OCI-LY3 (cell line): ENCODE data around the gene CUX1.

ENCODE experiments used
- H2AFZ ChIP-seq: fragments of 200-600, 300-600 bp; shearing (Covaris generic); 2 replicates; pipeline ENCODE4 v1.6.0; 2014; ENCODE audit warnings: antibody characterized with exemption, low read depth, low read length
- H3K27ac ChIP-seq: fragments of 200-600, 300-600 bp; sonication (generic); 2 replicates; pipeline ENCODE4 v1.5.1; 2014; ENCODE audit warnings: mild to moderate bottlenecking, low read length, moderate library complexity, mixed read lengths
- H3K27me3 ChIP-seq: fragments of 200-600, 300-600 bp; sonication (generic); 2 replicates; pipeline ENCODE4 v1.6.1; 2014; ENCODE audit warnings: low read depth, low read length, mixed read lengths
- H3K36me3 ChIP-seq: fragments of 200-600, 300-600 bp; sonication (generic); replicated peaks from 2 replicates; pipeline ENCODE3; 2014; ENCODE audit warnings: low read depth, low read length, mixed read lengths
- H3K4me1 ChIP-seq: fragments of 300-600, 200-600 bp; sonication (generic); 2 replicates; pipeline ENCODE4 v1.6.1; 2014; ENCODE audit warnings: low read length, mixed read lengths
- H3K4me2 ChIP-seq: fragments of 200-600, 300-600 bp; sonication (generic); 2 replicates; pipeline ENCODE4 v1.6.1; 2014; ENCODE audit warnings: low read length, mixed read lengths
- H3K4me3 ChIP-seq: fragments of 300-600, 200-600 bp; sonication (generic); 2 replicates; pipeline ENCODE4 v1.5.1; 2014; ENCODE audit warnings: antibody characterized with exemption, mild to moderate bottlenecking, low read length, moderate library complexity
- H3K79me2 ChIP-seq: fragments of 300-600, 200-600 bp; shearing (Covaris generic); 2 replicates; pipeline ENCODE4 v1.6.1; 2014; ENCODE audit warnings: mild to moderate bottlenecking, low read length, mixed read lengths
- H3K9ac ChIP-seq: fragments of 300-600, 200-600 bp; shearing (Covaris generic); 2 replicates; pipeline ENCODE4 v1.6.0; 2014; ENCODE audit warnings: mild to moderate bottlenecking, low read length, moderate library complexity
- H3K9me3 ChIP-seq: fragments of 200-600, 300-600 bp; shearing (Covaris generic); 2 replicates; pipeline ENCODE4 v1.6.1; 2014; ENCODE audit warnings: low read length, mixed read lengths; ENCODE audit not compliant: insufficient read depth
- H4K20me1 ChIP-seq: fragments of 200-600, 300-600 bp; sonication (generic); 2 replicates; pipeline ENCODE4 v1.6.1; 2016; ENCODE audit warnings: low read length, mixed read lengths; ENCODE audit not compliant: insufficient read depth
- CTCF ChIP-seq: fragments of 200-600, 300-600 bp; sonication (generic); IDR thresholded peaks from 2 replicates; pipeline ENCODE4 v1.5.1; 2014; ENCODE audit warnings: antibody characterized with exemption, low read length, low read depth
- EZH2phosphoT487 ChIP-seq: fragments of 200-600 bp; shearing (Covaris generic); IDR thresholded peaks from 2 replicates; pipeline ENCODE4 v1.6.1; 2018; ENCODE audit warnings: antibody characterized with exemption, mixed run types, low read depth

Gene CUX1

GRCh38 chr7:101902680-101903514 is 85.5 kb downstream of the CUX1 start:
- no peak overlapping the region for H2AFZ ChIP-seq
- no peak overlapping the region for H3K27ac ChIP-seq
- H3K27me3 ChIP-seq: no peaks in the 10 kb centered on the region
- no peaks in the 10 kb centered on the region for H3K9me3 ChIP-seq
- H3K4me3 ChIP-seq: no peak overlapping the region
- H3K36me3 ChIP-seq: peaks cover 6% of the 10 kb centered on the region
- H3K79me2 ChIP-seq: peaks cover 63% of the 10 kb centered on the region
- H3K9ac ChIP-seq: no peak overlapping the region
- H4K20me1 ChIP-seq: peaks cover 54% of the 10 kb centered on the region
- no peak overlapping the region for H3K4me2 ChIP-seq
- no peak for TF ChIP-seq CTCF
- TF ChIP-seq EZH2phosphoT487: no peak
- H3K4me1 ChIP-seq: peaks cover 6% of the 10 kb centered on the region

- Histone ChIP-seq H3K9ac (no peak overlapping the region), H3K79me2 (peaks cover 65% of the 10 kb centered on the region), H3K36me3 (peaks cover 6% of the 10 kb centered on the region), H3K4me3 (no peak overlapping the region), H3K27me3 (no peaks in the 10 kb centered on the region), H3K4me1 (peaks cover 6% of the 10 kb centered on the region), H4K20me1 (peaks cover 55% of the 10 kb centered on the region), H3K27ac (no peak overlapping the region), H2AFZ (no peak overlapping the region), H3K9me3 (no peaks in the 10 kb centered on the region), H3K4me2 (no peak overlapping the region)
- TF ChIP-seq EZH2phosphoT487 (no peak), CTCF (no peak)
Observed at GRCh38 chr7:101903515-101903868, 86.1 kb downstream of the CUX1 start.

GRCh38 chr7:101904019-101904418 is 86.6 kb downstream of the CUX1 start:
- Histone ChIP-seq H4K20me1 (peaks cover 56% of the 10 kb centered on the region), H3K9me3 (no peaks in the 10 kb centered on the region), H3K79me2 (peaks cover 66% of the 10 kb centered on the region), H2AFZ (no peak overlapping the region), H3K36me3 (peaks cover 6% of the 10 kb centered on the region), H3K27me3 (no peaks in the 10 kb centered on the region), H3K27ac (no peak overlapping the region), H3K4me1 (peaks cover 6% of the 10 kb centered on the region), H3K9ac (no peak overlapping the region), H3K4me2 (no peak overlapping the region), H3K4me3 (no peak overlapping the region)
- TF ChIP-seq EZH2phosphoT487 (no peak), CTCF (no peak)

- TF ChIP-seq CTCF (no peak), EZH2phosphoT487 (no peak)
- Histone ChIP-seq H3K79me2 (peaks cover 63% of the 10 kb centered on the region), H3K27me3 (no peaks in the 10 kb centered on the region), H3K36me3 (peaks cover 6% of the 10 kb centered on the region), H3K4me3 (no peak overlapping the region), H3K9ac (no peak overlapping the region), H3K4me2 (no peak overlapping the region), H3K4me1 (peaks cover 6% of the 10 kb centered on the region), H3K27ac (no peak overlapping the region), H3K9me3 (no peaks in the 10 kb centered on the region), H4K20me1 (peaks cover 47% of the 10 kb centered on the region), H2AFZ (no peak overlapping the region)
Observed at GRCh38 chr7:101905203-101905865, 87.9 kb downstream of the CUX1 start.
